Superior temporal gyrus (tissue), 1 donor: ENCODE results near the gene KIDINS220.

ENCODE experiments used
- DNase-seq: peaks from one replicate; pipeline ENCODE4 v3.0.0-alpha.2; 2016; ENCODE audit errors: extremely low spot score

Gene KIDINS220

DNA sequence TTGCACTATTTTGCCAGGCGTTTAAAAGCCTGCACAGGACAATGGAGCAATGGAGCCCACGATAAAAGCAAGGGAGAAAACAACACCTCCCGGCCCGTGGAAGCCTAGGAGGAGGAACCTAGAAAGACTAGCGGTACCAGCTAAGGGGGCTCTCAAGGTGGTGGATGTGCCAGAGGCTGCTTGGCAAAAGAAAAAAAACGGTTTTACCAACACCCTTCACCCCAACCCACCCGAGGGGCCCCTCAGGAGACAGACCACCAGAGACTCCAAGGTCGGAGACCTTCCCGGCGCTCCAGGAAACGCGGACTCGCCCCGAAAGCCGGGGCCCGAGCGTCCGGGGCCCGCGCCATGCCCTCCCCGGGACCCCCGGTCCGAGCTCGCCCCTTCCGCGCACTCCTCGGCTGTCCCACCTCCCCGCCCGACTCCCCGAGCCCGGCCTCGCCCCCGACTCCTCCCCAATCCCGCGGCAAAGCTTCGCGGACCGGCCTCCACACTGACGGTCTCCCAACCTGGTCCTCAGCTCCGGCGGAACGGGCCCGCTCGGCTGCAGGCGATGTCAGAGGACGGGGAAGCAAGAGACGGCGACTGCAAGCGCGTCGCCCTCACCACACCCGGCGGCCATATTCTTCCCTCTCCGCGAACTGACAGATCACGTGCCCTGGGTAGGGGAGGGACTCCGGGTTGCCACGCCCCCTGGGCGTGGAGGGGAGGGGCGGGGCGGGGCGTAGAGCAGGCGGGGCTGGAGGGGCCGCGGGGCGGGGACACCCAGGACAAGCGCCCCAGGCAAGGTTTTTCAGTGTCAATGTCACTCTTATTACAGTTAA is at the start of gene KIDINS220:
Gene KIDINS220 (minus strand): TSS at position 643 of the 824 bp plus-strand sequence. CDS start 10,520 bp downstream, outside the sequence.
- peak; percentile 88 for DNase-seq

- no peak for DNase-seq
Observed at GRCh38 chr2:8886876-8887275, 49.5 kb upstream of the KIDINS220 start.

DNA sequence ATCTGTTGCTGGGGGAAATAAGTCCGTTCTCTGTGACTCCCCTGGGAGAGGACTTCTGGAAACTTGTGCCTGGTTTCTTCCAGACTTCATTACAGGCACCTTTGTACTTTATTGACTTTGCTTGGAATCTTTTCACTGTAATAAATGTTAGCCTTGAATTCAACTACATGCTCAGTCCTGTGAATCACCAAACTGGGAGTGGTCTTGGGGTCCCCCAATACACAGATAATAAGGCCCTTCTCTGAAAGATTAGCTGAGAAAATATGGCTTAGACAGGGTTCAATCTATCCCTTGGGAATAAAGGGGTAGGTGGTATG is 48.7 kb upstream of the KIDINS220 start:
- no peak for DNase-seq

- DNase-seq: no peak
Observed at GRCh38 chr2:8885449-8886201, 48.2 kb upstream of the KIDINS220 start.

- DNase-seq: no peak
Observed at GRCh38 chr2:8884812-8885211, 47.4 kb upstream of the KIDINS220 start.

DNA sequence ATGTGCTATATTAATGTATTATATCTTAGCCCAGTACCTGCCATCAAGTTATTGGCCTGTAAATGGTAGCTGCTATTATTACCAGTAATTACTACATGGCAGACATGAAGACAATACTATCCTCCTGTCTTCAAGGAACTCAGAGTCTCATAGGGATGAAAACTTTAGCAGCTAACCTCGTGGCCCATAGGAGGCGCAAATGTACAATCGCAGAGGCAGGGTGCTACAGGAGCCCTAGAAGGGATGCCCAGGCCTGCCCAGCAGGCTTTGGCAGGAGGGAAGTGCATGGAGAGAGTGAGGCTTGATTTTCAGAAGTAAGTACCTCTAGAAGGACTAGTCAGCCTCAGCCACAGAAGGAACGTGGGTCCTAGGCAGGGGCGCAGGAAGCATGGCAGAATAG is 44.7 kb upstream of the KIDINS220 start:
- no peak for DNase-seq

GRCh38 chr2:8877894-8878293 is 40.5 kb upstream of the KIDINS220 start:
- no peak for DNase-seq

DNA sequence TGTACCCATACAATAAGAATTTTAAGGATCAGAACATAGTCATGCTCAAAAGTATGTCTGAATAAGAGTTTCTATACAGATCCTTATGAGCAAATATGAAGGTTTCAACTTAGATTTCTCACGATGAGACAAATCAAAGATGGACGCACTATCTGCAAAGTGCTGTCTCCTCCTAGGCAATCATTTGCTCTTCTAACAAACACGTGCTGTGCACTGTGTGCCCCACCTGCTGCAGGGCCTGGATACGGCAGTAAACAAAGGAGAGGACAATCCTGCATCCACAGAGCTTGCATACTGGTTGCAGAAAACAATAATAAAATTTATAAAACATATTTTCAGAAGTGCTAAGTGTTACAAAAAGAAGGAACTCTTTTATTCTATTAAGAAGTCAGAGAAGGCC is 39.9 kb upstream of the KIDINS220 start:
- no peak for DNase-seq

DNA sequence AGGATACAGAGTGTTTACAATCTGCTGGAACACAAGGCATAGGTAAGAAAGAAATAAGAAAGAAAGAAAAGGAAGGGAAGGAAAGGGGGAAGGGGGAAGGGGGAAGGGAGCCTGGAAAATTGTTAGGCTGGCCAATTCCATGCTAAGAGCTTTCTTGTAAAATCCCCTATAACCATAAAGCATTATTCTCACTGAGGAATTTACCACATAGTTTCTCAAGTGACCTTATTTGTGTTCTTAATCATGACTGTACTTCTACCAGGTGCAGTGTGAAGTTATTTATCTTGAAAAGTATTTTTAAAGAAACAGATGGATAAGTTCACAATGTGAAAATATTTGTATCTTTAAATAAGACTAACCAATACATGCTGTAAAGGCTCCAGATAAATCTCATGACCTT is 39.2 kb upstream of the KIDINS220 start:
- DNase-seq: no peak

DNA sequence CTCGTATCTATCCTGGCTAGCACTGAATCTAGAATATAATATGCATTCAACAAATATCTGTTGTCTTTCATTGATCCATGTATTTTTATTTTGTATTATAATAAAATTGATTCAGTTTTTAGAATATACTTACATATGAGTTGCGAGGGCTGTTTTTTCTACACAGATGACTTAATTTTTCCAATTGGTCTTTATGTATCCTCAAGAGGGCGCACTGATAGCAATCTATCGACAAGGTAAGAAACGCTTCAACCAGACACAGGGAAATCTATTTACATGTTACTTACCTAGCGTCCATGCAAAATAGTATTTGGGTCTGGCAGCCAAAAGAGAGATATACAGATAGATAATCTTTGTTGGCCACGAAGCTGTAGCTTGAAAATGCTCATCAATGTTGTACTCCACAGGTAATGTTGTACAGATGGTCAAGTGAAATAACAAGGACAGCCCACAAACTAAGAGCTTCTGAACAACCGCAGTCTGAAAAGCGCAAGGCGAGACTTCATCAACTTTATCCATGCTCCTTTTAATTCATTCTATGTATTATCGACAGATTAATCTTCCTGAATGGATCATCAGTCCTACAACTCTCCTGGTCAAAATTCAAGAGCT is 35.5 kb upstream of the KIDINS220 start:
- peak; percentile 87 for DNase-seq

GRCh38 chr2:8870441-8870840 is 33.0 kb upstream of the KIDINS220 start:
- DNase-seq: no peak

- no peak for DNase-seq
Observed at GRCh38 chr2:8867363-8867762, 29.9 kb upstream of the KIDINS220 start.

GRCh38 chr2:8863331-8863953 is 26.0 kb upstream of the KIDINS220 start:
- DNase-seq: no peak

GRCh38 chr2:8862230-8862629 is 24.8 kb upstream of the KIDINS220 start:
- no peak for DNase-seq

GRCh38 chr2:8861797-8862196 is 24.4 kb upstream of the KIDINS220 start:
- DNase-seq: no peak

DNA sequence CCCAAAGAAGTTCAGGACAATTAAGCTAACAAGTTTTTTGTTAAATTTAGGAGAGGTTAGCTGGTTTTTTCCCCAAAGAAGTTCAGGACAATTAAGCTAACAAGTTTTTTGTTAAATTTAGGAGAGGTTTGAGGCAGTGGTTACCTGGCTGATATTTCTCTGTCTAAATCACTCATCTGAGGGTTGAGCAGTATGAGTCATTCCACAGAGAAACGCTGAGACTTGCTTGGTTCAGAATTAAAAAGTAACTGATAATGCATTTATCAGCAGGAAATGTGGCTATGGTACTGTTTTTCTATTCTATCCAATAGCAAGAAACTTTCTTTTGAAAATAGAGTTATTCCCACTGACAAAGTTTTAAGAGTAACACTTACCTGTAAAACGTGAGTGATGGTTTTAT is 22.8 kb upstream of the KIDINS220 start:
- no peak for DNase-seq

- DNase-seq: no peak
Observed at GRCh38 chr2:8858910-8859309, 21.5 kb upstream of the KIDINS220 start.

- no peak for DNase-seq
Observed at GRCh38 chr2:8858264-8858663, 20.9 kb upstream of the KIDINS220 start.

DNA sequence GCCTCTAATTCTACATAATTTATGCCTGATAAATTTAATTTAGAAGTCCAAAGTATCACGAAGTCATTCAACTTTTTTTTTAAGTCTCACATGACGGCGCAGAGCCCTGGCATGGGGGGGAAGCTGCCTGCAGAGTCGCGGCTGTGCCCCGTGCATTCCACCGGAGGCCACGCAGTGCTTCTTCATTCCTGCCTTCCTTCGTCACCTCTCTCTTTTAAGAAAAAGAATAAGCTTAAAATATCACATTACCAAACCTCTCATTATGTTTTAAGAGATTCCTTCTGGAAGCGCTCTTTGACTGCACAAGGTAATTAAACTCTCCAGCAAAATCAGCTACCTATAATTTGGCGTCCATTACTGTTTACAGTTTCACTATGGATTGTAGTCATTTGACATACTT is 20.3 kb upstream of the KIDINS220 start:
- no peak for DNase-seq

DNA sequence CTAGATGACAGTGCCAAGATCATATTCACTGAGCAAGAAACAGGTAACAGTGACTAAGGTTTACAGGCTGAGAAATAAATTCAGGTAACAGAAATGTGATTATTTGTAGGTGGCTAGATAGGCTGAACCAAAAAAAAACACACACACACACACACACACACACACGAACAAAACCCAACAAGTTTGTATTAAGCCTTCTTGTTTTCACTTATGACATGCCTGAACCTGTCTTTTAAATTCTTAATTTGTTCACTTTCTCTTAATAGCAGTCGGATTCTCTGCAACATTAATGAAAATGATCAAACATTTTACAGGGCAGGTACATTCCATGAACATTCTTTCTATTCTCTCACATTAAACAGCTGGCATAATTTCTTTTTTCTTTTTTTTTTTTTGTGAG is 18.8 kb upstream of the KIDINS220 start:
- no peak for DNase-seq

DNA sequence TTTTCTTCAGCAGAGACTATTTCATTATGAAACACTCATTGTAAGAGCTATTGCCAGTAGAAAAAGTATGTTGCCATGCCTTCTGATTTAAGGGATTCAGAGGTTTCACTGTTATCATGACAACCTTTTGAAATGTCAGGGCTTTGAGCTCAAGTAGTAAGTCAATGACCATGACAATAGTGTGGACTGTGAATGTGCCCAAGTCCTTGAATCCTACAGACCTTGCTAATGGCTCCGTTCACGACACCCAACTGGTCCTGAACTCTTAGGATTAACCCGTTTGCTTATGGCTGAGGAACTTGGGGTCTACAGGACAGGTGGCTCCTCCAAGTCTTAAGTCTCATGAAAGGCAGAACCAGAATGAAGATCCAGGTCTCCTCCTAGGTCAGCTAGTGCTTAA is 17.6 kb upstream of the KIDINS220 start:
- DNase-seq: no peak

GRCh38 chr2:8853426-8853825 is 16.0 kb upstream of the KIDINS220 start:
- no peak for DNase-seq
